ENCODE measurements around the gene JOSD1. TPM values are rescaled to one million over a fixed set of nuclear protein-coding genes. Genes with fewer than 3 reads are reported as not detected.

Gene JOSD1
- total RNA-seq, 4 donors from 2014 or later = 25.1 to 50.5 (median 42.4) TPM

DNA sequence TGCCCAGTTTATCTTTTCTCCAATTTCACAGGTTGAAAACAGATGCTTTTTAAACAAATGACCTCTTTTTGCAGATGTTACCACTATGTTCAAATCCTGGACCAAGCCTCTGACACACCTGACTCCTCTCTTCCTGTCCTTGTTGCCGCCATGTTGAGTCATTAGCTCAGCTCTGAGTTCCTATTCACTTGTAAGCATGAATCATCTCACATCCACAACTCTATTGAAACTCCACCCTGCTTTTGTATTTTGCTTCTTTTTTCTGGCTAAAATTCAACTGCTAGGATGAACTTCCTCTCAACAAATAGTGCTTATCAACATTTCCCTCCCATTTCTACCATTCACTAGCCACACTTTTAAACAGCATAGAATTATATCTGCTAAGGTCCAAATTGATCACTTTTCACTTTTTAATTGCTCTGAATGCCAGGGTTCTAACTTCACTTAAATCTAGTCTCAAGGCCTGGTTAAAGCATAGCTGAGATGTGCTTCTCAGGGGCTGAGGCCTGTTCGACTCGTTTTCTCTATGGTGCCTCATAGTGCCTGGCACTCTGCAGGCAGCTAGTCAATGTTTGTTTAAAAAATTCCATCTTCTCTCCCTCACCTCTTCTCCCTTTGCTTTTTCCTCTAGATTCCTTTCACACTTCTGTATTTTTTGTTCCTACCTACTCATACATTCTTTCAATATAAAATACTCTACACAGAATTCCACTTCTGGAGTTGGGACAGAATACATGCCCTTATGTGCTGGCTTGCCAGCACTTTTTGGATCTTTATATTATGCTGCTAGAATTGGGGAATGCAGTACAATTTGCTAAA is 3.9 kb downstream of the JOSD1 start:
- intact Hi-C loops (cut with DNase I; ENCODE audit: low total_unique reads) (no loop called here), in situ Hi-C loops (cut with MboI; ENCODE audit: low sequenced_read_pairs in 4 of 4) (no loop called here)
- H3K4me3 ChIP-seq = no peak overlapping the region
- TF ChIP-seq POLR2A (IDR thresholded peaks at IDR 0.05) = no peak
- TF ChIP-seq, protein P1, sequence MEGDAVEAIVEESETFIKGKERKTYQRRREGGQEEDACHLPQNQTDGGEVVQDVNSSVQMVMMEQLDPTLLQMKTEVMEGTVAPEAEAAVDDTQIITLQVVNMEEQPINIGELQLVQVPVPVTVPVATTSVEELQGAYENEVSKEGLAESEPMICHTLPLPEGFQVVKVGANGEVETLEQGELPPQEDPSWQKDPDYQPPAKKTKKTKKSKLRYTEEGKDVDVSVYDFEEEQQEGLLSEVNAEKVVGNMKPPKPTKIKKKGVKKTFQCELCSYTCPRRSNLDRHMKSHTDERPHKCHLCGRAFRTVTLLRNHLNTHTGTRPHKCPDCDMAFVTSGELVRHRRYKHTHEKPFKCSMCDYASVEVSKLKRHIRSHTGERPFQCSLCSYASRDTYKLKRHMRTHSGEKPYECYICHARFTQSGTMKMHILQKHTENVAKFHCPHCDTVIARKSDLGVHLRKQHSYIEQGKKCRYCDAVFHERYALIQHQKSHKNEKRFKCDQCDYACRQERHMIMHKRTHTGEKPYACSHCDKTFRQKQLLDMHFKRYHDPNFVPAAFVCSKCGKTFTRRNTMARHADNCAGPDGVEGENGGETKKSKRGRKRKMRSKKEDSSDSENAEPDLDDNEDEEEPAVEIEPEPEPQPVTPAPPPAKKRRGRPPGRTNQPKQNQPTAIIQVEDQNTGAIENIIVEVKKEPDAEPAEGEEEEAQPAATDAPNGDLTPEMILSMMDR (IDR thresholded peaks at IDR 0.05 in 4 of 5, conservative IDR thresholded peaks at IDR 0.05 in 1 of 5) = no peak
- H3K36me3 ChIP-seq = peaks cover 0 to 7% of the 10 kb centered on the region in 2 donors
- DNase-seq (no peak), ATAC-seq (no peak)
- H3K27ac ChIP-seq = peak overlapping the region; percentile 57 to 97 (median 96)
- H3K9me3 ChIP-seq = no peaks in the 10 kb centered on the region
- peaks cover 33 to 35% of the 10 kb centered on the region in 2 donors for H3K4me1 ChIP-seq
- no peaks in the 10 kb centered on the region for H3K27me3 ChIP-seq

DNA sequence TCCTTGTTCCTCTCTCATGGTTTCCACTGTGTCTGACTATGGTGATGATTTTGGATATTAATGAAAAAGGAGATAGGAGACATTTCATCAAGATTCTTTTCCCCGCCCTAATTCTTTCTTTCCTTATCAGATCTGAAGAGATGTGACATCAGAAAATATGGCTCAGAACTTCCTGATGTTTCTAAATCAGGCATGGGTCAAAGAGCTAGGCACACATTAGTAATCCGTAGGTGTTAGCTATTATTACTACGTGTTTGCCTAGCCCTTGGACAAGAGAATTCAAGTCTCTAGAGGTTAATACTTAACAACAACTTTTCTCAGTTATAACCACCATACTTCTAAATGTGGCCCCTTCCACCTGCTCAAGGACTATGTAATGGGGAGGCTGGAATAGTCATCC is 5.8 kb downstream of the JOSD1 start:
- no peak overlapping the region for H3K27ac ChIP-seq
- no peaks in the 10 kb centered on the region for H3K9me3 ChIP-seq
- no peak overlapping the region for H3K4me3 ChIP-seq
- in situ Hi-C loops (cut with MboI; ENCODE audit: low sequenced_read_pairs in 4 of 4) = no loop called here
- DNase-seq (no peak), ATAC-seq (no peak)
- intact Hi-C loops (cut with DNase I; ENCODE audit: low total_unique reads) = no loop called here
- H3K4me1 ChIP-seq = peaks cover 30 to 32% of the 10 kb centered on the region in 2 donors
- H3K27me3 ChIP-seq = no peaks in the 10 kb centered on the region
- no peak for TF ChIP-seq POLR2A (IDR thresholded peaks at IDR 0.05)
- TF ChIP-seq, protein P1 (IDR thresholded peaks at IDR 0.05 in 4 of 5, conservative IDR thresholded peaks at IDR 0.05 in 1 of 5) = no peak
- peaks cover 0 to 7% of the 10 kb centered on the region in 2 donors for H3K36me3 ChIP-seq

DNA sequence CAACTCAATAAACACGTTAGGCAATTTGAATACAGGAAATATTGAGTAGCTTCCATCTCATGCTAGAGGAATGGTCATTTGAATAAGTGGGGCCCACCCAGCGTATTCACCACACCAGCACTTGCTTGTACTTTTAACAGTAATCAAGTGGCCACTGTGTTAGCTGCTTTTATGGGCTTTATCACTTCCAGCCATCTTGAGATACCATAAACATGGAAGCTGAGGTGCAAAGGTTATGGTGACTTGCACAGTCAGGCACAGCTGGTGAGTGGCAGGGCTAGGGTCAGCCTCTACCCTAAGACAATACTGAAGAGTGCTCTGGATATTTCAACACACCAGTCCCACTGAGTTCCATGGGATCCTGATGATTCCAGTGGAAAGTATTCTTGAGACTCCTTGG is 6.7 kb downstream of the JOSD1 start:
- no peak for DNase-seq
- ATAC-seq = no peak
- H3K36me3 ChIP-seq = peaks cover 0 to 12% of the 10 kb centered on the region in 2 donors
- no peak overlapping the region for H3K27ac ChIP-seq
- TF ChIP-seq, protein P1 (IDR thresholded peaks at IDR 0.05 in 4 of 5, conservative IDR thresholded peaks at IDR 0.05 in 1 of 5) = no peak
- TF ChIP-seq POLR2A (IDR thresholded peaks at IDR 0.05) = no peak
- no peak overlapping the region for H3K4me3 ChIP-seq
- no peaks in the 10 kb centered on the region for H3K9me3 ChIP-seq
- no peaks in the 10 kb centered on the region for H3K27me3 ChIP-seq
- intact Hi-C loops (cut with DNase I; ENCODE audit: low total_unique reads) = no loop called here
- peaks cover 22 to 24% of the 10 kb centered on the region in 2 donors for H3K4me1 ChIP-seq
- in situ Hi-C loops (cut with MboI; ENCODE audit: low sequenced_read_pairs in 4 of 4) = no loop called here

DNA sequence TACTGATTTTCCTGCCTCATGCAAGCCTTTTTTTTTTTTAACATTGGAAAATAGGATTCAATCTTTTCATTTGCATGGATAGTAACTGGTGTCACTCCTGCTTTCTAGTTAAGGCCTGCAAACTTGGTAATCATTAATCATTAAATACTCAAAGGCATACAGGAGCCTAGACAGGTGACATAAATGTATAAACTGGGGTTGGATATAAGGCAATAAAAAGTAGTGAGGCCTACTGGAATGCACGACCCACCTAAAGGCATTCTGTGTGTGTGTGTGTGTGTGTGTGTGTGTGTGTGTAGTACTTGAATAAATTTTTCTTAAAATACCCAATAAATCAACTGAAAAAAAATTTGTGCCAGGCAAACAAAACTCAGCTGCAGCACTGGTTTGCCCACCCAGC is 11.1 kb downstream of the JOSD1 start:
- ATAC-seq = no peak
- Histone ChIP-seq H3K9me3 (no peaks in the 10 kb centered on the region), H3K4me1 (no peaks in the 10 kb centered on the region), H3K36me3 (peaks cover 7 to 46% of the 10 kb centered on the region in 2 donors), H3K27me3 (no peaks in the 10 kb centered on the region), H3K4me3 (no peak overlapping the region), H3K27ac (no peak overlapping the region)
- intact Hi-C loops (cut with DNase I; ENCODE audit: low total_unique reads) (loop anchor here (10.0 kb wide), 1 partner anchor 195 kb away; no protein-coding TSS in a partner anchor), in situ Hi-C loops (cut with MboI; ENCODE audit: low sequenced_read_pairs in 4 of 4) (no loop called here)
- no peak for TF ChIP-seq POLR2A (IDR thresholded peaks at IDR 0.05)
- TF ChIP-seq, protein P1 (IDR thresholded peaks at IDR 0.05 in 4 of 5, conservative IDR thresholded peaks at IDR 0.05 in 1 of 5) = no peak
- DNase-seq = no peak
